Kidney (tissue), 14 donors: ENCODE measurements around the gene HOPX. TPM values are rescaled to one million over a fixed set of nuclear protein-coding genes. Genes with fewer than 3 reads are reported as not detected.
"Not testable (repeated sequence)": the region's sequence is repeated elsewhere in the genome, so short reads cannot be mapped to it uniquely, and the experiment has no call there.

Experiments used
- DNase-seq, 5 donors: peaks; one replicate each; pipeline ENCODE4 v3.0.0-alpha.2; 2013 to 2020
- FAIRE-seq: peaks from 2 replicates; lab custom pipeline; 2012; peaks lifted over from hg19 to GRCh38; lab: Jason Lieb, UNC
- H3K27ac ChIP-seq, 2 donors: one replicate each; pipeline ENCODE4 v1.7.0; 2013; ENCODE audit warnings: low read depth in 2 of 2, low read length in 2 of 2, inconsistent platforms in 1 of 2
- H3K27me3 ChIP-seq: one replicate; pipeline ENCODE4 v1.7.1; 2013; ENCODE audit warnings: low read length, inconsistent platforms; ENCODE audit not compliant: control insufficient read depth, insufficient read depth
- H3K36me3 ChIP-seq, 3 donors: one replicate each; pipeline versions ENCODE4 v1.7.0 to v1.7.1; 2013; ENCODE audit warnings: low read length in 3 of 3, control low read depth in 1 of 3, inconsistent platforms in 1 of 3; ENCODE audit not compliant: insufficient read depth in 3 of 3, control insufficient read depth in 2 of 3
- H3K4me1 ChIP-seq, 3 donors: one replicate each; pipeline versions ENCODE4 v1.7.0 to v1.7.1; 2013; ENCODE audit warnings: low read length in 3 of 3, inconsistent platforms in 1 of 3, low read depth in 1 of 3; ENCODE audit not compliant: control insufficient read depth in 2 of 3, insufficient read depth in 2 of 3
- H3K4me3 ChIP-seq, 3 donors: one replicate each; pipeline versions ENCODE4 v1.7.0 to v1.8.1; 2013; ENCODE audit warnings: low read length in 3 of 3, control low read depth in 1 of 3, inconsistent platforms in 1 of 3
- H3K9ac ChIP-seq, 3 donors: one replicate each; pipeline versions ENCODE4 v1.7.0 to v1.7.1; 2013; ENCODE audit warnings: low read length in 3 of 3, control low read depth in 1 of 3, inconsistent platforms in 1 of 3
- H3K9me3 ChIP-seq, 3 donors: one replicate each; pipeline versions ENCODE4 v1.7.0 to v1.7.1; 2013; ENCODE audit warnings: low read length in 3 of 3, control low read depth in 1 of 3, inconsistent platforms in 1 of 3; ENCODE audit not compliant: control insufficient read depth in 2 of 3, insufficient read depth in 1 of 3
- intact Hi-C: fragments of 100-400 bp; cut with DNase I; formaldehyde crosslinking; loops from one replicate; pipeline ENCODE4 v1.11.1; 2022
- polyA plus RNA-seq: library from polyadenylated mRNA; stranded (reverse); fragments of 350-450 nt; fragmentation: Illumina TruSeq; extraction: RNeasy Lipid Tissue Mini Kit (QIAGEN cat#74804); gene quantifications from one replicate; pipeline ENCODE4 v1.2.3, GENCODE V29; 2014; ENCODE audit warnings: low read depth, low replicate concordance; ENCODE audit not compliant: insufficient read depth
- total RNA-seq: library from RNA; stranded (reverse); fragmentation: NEBNext Ultra II Directional; extraction: Animal tissue kit (Norgen Biotek cat#: 25700); gene quantifications from one replicate; pipeline ENCODE4 v1.2.1, GENCODE V29; 2021
- TF ChIP-seq, protein P1 (sequence below): IDR thresholded peaks from 3 replicates; pipeline ENCODE4 v1.5.1; 2012; ENCODE audit warnings: mild to moderate bottlenecking, moderate library complexity, borderline replicate concordance; ENCODE audit not compliant: insufficient read depth; ENCODE audit errors: extremely low read depth
- donor health status: control.
- donor health status: control.
- donor health status: control.
- donor health status: control.
- donor health status: control.
- donor health status: DM: yes; HTN: yes; CAD: no.
- donor health status: Normal renal cell carcinoma (clear cell type).

Gene HOPX
- total and polyA plus RNA-seq, 2 donors from 2014 or later: 8.9 to 17.6 TPM

DNA sequence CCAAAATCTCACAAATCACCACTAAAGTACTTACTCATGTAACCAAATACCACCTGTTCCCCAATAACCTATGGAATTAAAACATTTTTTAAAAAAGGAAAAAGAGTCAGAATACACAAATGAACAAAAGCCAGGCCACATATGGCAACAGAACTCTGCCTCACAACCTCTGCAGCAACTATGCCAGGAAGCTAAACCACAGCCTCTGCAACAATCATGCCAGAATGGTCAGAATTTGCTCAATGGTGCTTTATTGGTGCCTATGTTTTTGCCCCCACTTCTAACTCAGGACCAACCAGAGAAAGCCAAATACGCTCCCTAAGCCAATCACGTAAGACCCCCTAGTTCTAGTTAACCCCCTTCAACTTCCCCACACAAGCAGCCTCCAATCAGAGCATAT lies 69.6 kb downstream of the HOPX start:
- Histone ChIP-seq H3K4me3 (no peak overlapping the region), H3K9me3 (no peaks in the 10 kb centered on the region), H3K9ac (no peak overlapping the region), H3K27ac (no peak overlapping the region), H3K4me1 (no peaks in the 10 kb centered on the region), H3K27me3 (no peaks in the 10 kb centered on the region), H3K36me3 (no peaks in the 10 kb centered on the region)
- FAIRE-seq (no peak), DNase-seq (no peak)
- intact Hi-C loops: no loop called here
- TF ChIP-seq, protein P1, sequence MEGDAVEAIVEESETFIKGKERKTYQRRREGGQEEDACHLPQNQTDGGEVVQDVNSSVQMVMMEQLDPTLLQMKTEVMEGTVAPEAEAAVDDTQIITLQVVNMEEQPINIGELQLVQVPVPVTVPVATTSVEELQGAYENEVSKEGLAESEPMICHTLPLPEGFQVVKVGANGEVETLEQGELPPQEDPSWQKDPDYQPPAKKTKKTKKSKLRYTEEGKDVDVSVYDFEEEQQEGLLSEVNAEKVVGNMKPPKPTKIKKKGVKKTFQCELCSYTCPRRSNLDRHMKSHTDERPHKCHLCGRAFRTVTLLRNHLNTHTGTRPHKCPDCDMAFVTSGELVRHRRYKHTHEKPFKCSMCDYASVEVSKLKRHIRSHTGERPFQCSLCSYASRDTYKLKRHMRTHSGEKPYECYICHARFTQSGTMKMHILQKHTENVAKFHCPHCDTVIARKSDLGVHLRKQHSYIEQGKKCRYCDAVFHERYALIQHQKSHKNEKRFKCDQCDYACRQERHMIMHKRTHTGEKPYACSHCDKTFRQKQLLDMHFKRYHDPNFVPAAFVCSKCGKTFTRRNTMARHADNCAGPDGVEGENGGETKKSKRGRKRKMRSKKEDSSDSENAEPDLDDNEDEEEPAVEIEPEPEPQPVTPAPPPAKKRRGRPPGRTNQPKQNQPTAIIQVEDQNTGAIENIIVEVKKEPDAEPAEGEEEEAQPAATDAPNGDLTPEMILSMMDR: no peak

GRCh38 chr4:56610170-56610569 lies 70.9 kb downstream of the HOPX start:
- intact Hi-C loops, FAIRE-seq, H3K36me3 ChIP-seq, H3K4me1 ChIP-seq, H3K27ac ChIP-seq, H3K27me3 ChIP-seq, H3K9me3 ChIP-seq, H3K9ac ChIP-seq, H3K4me3 ChIP-seq, DNase-seq: not testable (repeated sequence)

DNA sequence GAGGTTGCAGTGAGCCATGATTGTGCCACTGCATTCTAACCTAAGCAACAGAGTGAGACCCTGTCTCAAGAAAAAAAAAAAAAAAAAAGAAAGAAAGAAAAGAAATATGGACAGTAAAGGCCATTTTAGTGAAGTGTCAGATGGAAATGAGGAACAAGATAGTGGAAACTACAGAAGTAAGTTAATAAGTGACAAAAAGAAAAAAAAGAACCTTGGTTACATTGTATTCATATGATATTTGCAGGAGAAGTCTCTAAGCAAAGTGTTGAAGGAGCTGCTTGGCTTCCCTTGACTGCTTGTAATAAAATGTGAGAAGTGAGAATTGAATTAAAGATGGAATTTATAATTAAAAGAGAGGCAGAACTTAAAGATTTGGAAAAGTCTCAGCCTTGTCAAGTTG lies 73.2 kb downstream of the HOPX start:
- intact Hi-C loops: no loop called here
- Histone ChIP-seq H3K27ac (no peak overlapping the region), H3K36me3 (no peaks in the 10 kb centered on the region), H3K9me3 (no peaks in the 10 kb centered on the region), H3K9ac (no peak overlapping the region), H3K27me3 (no peaks in the 10 kb centered on the region), H3K4me3 (no peak overlapping the region), H3K4me1 (no peaks in the 10 kb centered on the region)
- DNase-seq (no peak), FAIRE-seq (no peak)
- TF ChIP-seq, protein P1: no peak

DNA sequence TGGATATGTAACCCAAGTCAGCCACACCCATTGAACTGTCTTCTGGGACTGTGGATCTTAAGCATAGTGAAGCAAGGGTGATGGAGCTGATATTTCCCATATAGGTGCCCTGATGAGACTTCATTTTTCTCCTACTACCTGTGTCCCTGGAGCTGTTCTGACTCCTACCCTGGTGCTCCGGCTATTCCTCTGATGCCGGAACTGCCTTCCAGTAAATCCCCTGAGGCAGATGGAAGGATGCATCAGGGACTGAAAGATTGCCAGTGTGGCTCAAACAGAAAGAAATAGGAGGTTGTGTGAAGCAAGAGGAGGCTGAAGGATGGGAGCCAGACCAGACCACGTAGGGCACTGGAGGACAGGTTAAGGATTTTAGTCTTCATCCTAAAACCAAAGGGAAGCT lies 74.7 kb downstream of the HOPX start:
- TF ChIP-seq, protein P1: no peak
- Histone ChIP-seq H3K9me3 (no peaks in the 10 kb centered on the region), H3K27me3 (no peaks in the 10 kb centered on the region), H3K36me3 (no peaks in the 10 kb centered on the region), H3K4me3 (no peak overlapping the region), H3K27ac (no peak overlapping the region), H3K9ac (no peak overlapping the region), H3K4me1 (no peaks in the 10 kb centered on the region)
- DNase-seq: no peak
- FAIRE-seq: no peak
- intact Hi-C loops: no loop called here

- intact Hi-C loops, FAIRE-seq, H3K9me3 ChIP-seq, H3K27ac ChIP-seq, DNase-seq, H3K4me1 ChIP-seq, H3K27me3 ChIP-seq, H3K36me3 ChIP-seq, H3K4me3 ChIP-seq, H3K9ac ChIP-seq: not testable (repeated sequence)
Observed at GRCh38 chr4:56605464-56605863, 75.6 kb downstream of the HOPX start.
